H9 (cell line): ENCODE results near the gene GRIP1. TPM values are rescaled to one million over a fixed set of nuclear protein-coding genes. Genes with fewer than 3 reads are reported as not detected.

ENCODE experiments used
- DNase-seq: peaks from one replicate; pipeline ENCODE4 v3.0.0-alpha.2; 2017
- H2AFZ ChIP-seq: one replicate; pipeline ENCODE4 v1.6.1; 2013; ENCODE audit warnings: mild to moderate bottlenecking, low read length, control low read depth, moderate library complexity
- H2AK5ac ChIP-seq: 2 replicates; pipeline ENCODE4 v1.6.1; 2013; ENCODE audit warnings: low read length, control low read depth, mixed read lengths; ENCODE audit not compliant: insufficient read length
- H2BK120ac ChIP-seq: one replicate; pipeline ENCODE4 v1.6.1; 2013; ENCODE audit warnings: low read depth, mild to moderate bottlenecking, low read length, control low read depth, inconsistent platforms; ENCODE audit not compliant: poor library complexity, severe bottlenecking
- H2BK12ac ChIP-seq: 2 replicates; pipeline ENCODE4 v1.6.1; 2013; ENCODE audit warnings: low read length, control low read depth, mixed read lengths, low read depth; ENCODE audit not compliant: insufficient read length
- H2BK15ac ChIP-seq: 2 replicates; pipeline ENCODE4 v1.6.1; 2013; ENCODE audit warnings: low read depth, low read length, control low read depth
- H2BK20ac ChIP-seq: one replicate; pipeline ENCODE4 v1.6.1; 2013; ENCODE audit warnings: low read depth, mild to moderate bottlenecking, low read length, control low read depth, inconsistent platforms; ENCODE audit not compliant: poor library complexity, severe bottlenecking
- H2BK5ac ChIP-seq: 2 replicates; pipeline ENCODE4 v1.6.1; 2013; ENCODE audit warnings: low read length, control low read depth, mixed read lengths; ENCODE audit not compliant: insufficient read length
- H3K14ac ChIP-seq: 2 replicates; pipeline ENCODE4 v1.6.1; 2013; ENCODE audit warnings: low read length, control low read depth; ENCODE audit not compliant: insufficient read depth
- H3K18ac ChIP-seq: 2 replicates; pipeline ENCODE4 v1.6.1; 2013; ENCODE audit warnings: low read depth, mild to moderate bottlenecking, mixed read lengths, low read length, control low read depth; ENCODE audit not compliant: insufficient read length
- H3K23ac ChIP-seq: 2 replicates; pipeline ENCODE4 v1.6.1; 2013; ENCODE audit warnings: low read length, control low read depth, mixed read lengths, low read depth; ENCODE audit not compliant: insufficient read length
- H3K23me2 ChIP-seq: 2 replicates; pipeline ENCODE4 v1.6.1; 2013; ENCODE audit warnings: low read depth, mild to moderate bottlenecking, mixed read lengths, low read length, control low read depth; ENCODE audit not compliant: insufficient read length, poor library complexity, severe bottlenecking
- H3K27ac ChIP-seq: 2 replicates; pipeline ENCODE4 v1.5.1; 2013; ENCODE audit warnings: low read length, control low read depth, mixed read lengths, low read depth; ENCODE audit not compliant: insufficient read length
- H3K27me3 ChIP-seq: 2 replicates; pipeline ENCODE4 v1.6.1; 2013; ENCODE audit warnings: low read length, control low read depth, inconsistent platforms; ENCODE audit not compliant: insufficient read depth
- H3K4ac ChIP-seq: 2 replicates; pipeline ENCODE4 v1.6.1; 2013; ENCODE audit warnings: low read depth, mild to moderate bottlenecking, control low read depth, inconsistent platforms, low read length, moderate library complexity
- H3K4me1 ChIP-seq: 2 replicates; pipeline ENCODE4 v1.6.1; 2013; ENCODE audit warnings: low read length, control low read depth, inconsistent platforms; ENCODE audit not compliant: insufficient read depth
- H3K4me2 ChIP-seq: 2 replicates; pipeline ENCODE4 v1.6.1; 2013; ENCODE audit warnings: low read length, control low read depth, mixed read lengths; ENCODE audit not compliant: insufficient read length, insufficient read depth
- H3K56ac ChIP-seq: 2 replicates; pipeline ENCODE4 v1.6.1; 2013; ENCODE audit warnings: low read depth, mild to moderate bottlenecking, mixed read lengths, low read length, control low read depth; ENCODE audit not compliant: insufficient read length
- H3K79me1 ChIP-seq: 2 replicates; pipeline ENCODE4 v1.6.1; 2013; ENCODE audit warnings: low read depth, mild to moderate bottlenecking, moderate library complexity, low read length, control low read depth, inconsistent platforms; ENCODE audit not compliant: insufficient read depth, poor library complexity, severe bottlenecking
- H3K79me2 ChIP-seq: 2 replicates; pipeline ENCODE4 v1.6.1; 2013; ENCODE audit warnings: low read length, control low read depth, inconsistent platforms; ENCODE audit not compliant: insufficient read depth
- H3K9ac ChIP-seq: 2 replicates; pipeline ENCODE4 v1.6.1; 2013; ENCODE audit warnings: low read length, control low read depth, mixed read lengths; ENCODE audit not compliant: insufficient read length; ENCODE audit errors: extremely low read depth
- H3K9me3 ChIP-seq: one replicate; pipeline ENCODE4 v1.6.1; 2013; ENCODE audit warnings: low read depth, low read length, inconsistent platforms; ENCODE audit not compliant: control insufficient read depth
- H3T11ph ChIP-seq: one replicate; pipeline ENCODE4 v1.6.1; 2013; ENCODE audit warnings: mild to moderate bottlenecking, low read length, control low read depth, inconsistent platforms
- H4K20me1 ChIP-seq: one replicate; pipeline ENCODE4 v1.6.1; 2013; ENCODE audit not compliant: control insufficient read depth, insufficient read length, insufficient read depth
- H4K5ac ChIP-seq: 2 replicates; pipeline ENCODE4 v1.6.1; 2013; ENCODE audit warnings: low read depth, mild to moderate bottlenecking, mixed read lengths, low read length, control low read depth; ENCODE audit not compliant: insufficient read length
- H4K8ac ChIP-seq: replicated peaks from 2 replicates; pipeline ENCODE4 v1.6.1; 2013; ENCODE audit warnings: low read length, control low read depth, mixed read lengths, low read depth; ENCODE audit not compliant: insufficient read length
- H4K91ac ChIP-seq: 2 replicates; pipeline ENCODE4 v1.6.1; 2013; ENCODE audit warnings: low read depth, mild to moderate bottlenecking, moderate library complexity, mixed read lengths, low read length, control low read depth; ENCODE audit not compliant: insufficient read length
- H3K27ac Mint-ChIP-seq, 3 experiments: 2 replicates in 2 of 3; 3 replicates in 1 of 3; pipeline ENCODE4 v1.8.0; 2020 to 2021; ENCODE audit warnings: mixed read lengths in 3 of 3, mild to moderate bottlenecking in 1 of 3, moderate library complexity in 1 of 3
- H3K27me3 Mint-ChIP-seq: 2 replicates; pipeline ENCODE4 v1.8.0; 2021; ENCODE audit warnings: low read depth, mild to moderate bottlenecking, moderate library complexity, mixed read lengths
- H3K36me3 Mint-ChIP-seq, 3 experiments: 2 replicates in 2 of 3; 3 replicates in 1 of 3; pipeline ENCODE4 v1.8.0; 2020 to 2021; ENCODE audit warnings: low read depth in 3 of 3, mixed read lengths in 3 of 3; ENCODE audit not compliant: insufficient read depth in 1 of 3
- H3K4me1 Mint-ChIP-seq, 2 experiments: 2 replicates each; pipeline ENCODE4 v1.8.0; 2020; ENCODE audit warnings: mixed read lengths in 2 of 2
- H3K4me3 Mint-ChIP-seq, 2 experiments: 2 replicates in 1 of 2; 3 replicates in 1 of 2; pipeline ENCODE4 v1.8.0; 2020 to 2021; ENCODE audit warnings: mild to moderate bottlenecking in 2 of 2, mixed read lengths in 2 of 2, moderate library complexity in 1 of 2
- H3K9me3 Mint-ChIP-seq, 2 experiments: 2 replicates in 1 of 2; 3 replicates in 1 of 2; pipeline ENCODE4 v1.8.0; 2020; ENCODE audit warnings: mild to moderate bottlenecking in 2 of 2, mixed read lengths in 2 of 2, moderate library complexity in 1 of 2
- CTCF ChIP-seq: fragments of 200-600 bp; sonication (generic); conservative IDR thresholded peaks from 3 replicates; pipeline ENCODE4 v1.8.0; 2021; ENCODE audit warnings: antibody characterized with exemption, mild to moderate bottlenecking
- WGBS: extraction: QIAGEN DNeasy Blood & Tissue Kit; methylation state at CpG from one replicate; pipeline ENCODE4 v1.1.7; 2013; ENCODE audit warnings: missing lambda C conversion rate, low lambda C conversion rate, mixed read lengths; ENCODE audit not compliant: insufficient read length; ENCODE audit errors: extremely low coverage; 5-methylcytosine and 5-hydroxymethylcytosine counted together
- total RNA-seq: library from RNA; stranded (reverse); gene quantifications from 2 replicates; pipeline ENCODE4 v1.2.1, GENCODE V29; 2021

Gene GRIP1
- total RNA-seq, 1 experiment from 2014 or later: 19.5 TPM

DNA sequence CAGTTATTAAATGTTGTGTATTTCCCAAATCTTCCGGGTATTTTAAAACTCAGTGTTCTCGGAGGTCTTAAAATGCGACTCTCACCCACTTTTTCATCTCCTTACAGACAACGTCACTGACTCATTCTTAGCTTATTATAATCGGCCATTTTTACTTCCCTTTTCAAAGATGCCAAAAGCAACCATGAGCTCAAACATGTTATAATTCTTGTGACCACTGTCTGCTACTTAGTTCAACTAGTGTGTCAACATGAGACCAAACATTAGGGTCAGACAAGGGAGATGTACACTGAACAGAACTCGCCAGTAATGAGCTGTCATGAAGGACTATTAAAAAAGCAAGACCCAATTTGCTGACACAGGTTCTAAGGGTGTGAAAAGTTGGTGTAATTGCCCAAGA lies 4.2 kb upstream of the GRIP1 start:
- Histone ChIP-seq H3K79me1 (no peaks in the 10 kb centered on the region), H3K4me2 (no peak overlapping the region), H3K56ac (no peak overlapping the region), H3K27ac (no peak overlapping the region), H3K4me1 (peaks cover 10% of the 10 kb centered on the region; the same call in 1 of the 2 replicates), H4K8ac (no peak overlapping the region), H2AK5ac (no peak overlapping the region), H3K18ac (no peak overlapping the region), H3K14ac (no peak overlapping the region), H2BK12ac (no peak overlapping the region), H3K9me3 (no peaks in the 10 kb centered on the region), H2BK5ac (no peak overlapping the region), H3K23me2 (no peaks in the 10 kb centered on the region), H2AFZ (no peak overlapping the region), H4K91ac (no peak overlapping the region), H3T11ph (no peak overlapping the region), H3K23ac (no peak overlapping the region), H2BK15ac (no peak overlapping the region), H3K27me3 (no peaks in the 10 kb centered on the region), H3K9ac (no peak overlapping the region), H3K79me2 (no peaks in the 10 kb centered on the region), H3K4ac (no peak overlapping the region), H2BK20ac (no peak overlapping the region), H4K20me1 (no peaks in the 10 kb centered on the region), H2BK120ac (no peak overlapping the region), H4K5ac (no peak overlapping the region)
- DNase-seq: no peak
- no peak overlapping the region for H3K4me3 Mint-ChIP-seq
- H3K9me3 Mint-ChIP-seq: no peaks in the 10 kb centered on the region; a peak in 1 of 5 replicates
- WGBS: no CpG with 5 or more reads among the region's 6 CpGs
- no peaks in the 10 kb centered on the region for H3K36me3 Mint-ChIP-seq
- no peak overlapping the region for H3K27ac Mint-ChIP-seq
- no peak for TF ChIP-seq CTCF
- peaks cover 24 to 27% of the 10 kb centered on the region in 2 experiments for H3K4me1 Mint-ChIP-seq
- no peaks in the 10 kb centered on the region for H3K27me3 Mint-ChIP-seq
